ENCODE results near the gene GPR32. TPM values are rescaled to one million over a fixed set of nuclear protein-coding genes. Genes with fewer than 3 reads are reported as not detected.

The GPR32 gene
- total and polyA plus RNA-seq, 2 donors from 2014 or later: not detected

- TF ChIP-seq CTCF (IDR thresholded peaks at IDR 0.05; ENCODE audit: borderline replicate concordance, extremely low read depth, insufficient read depth): no peak
- Histone ChIP-seq H3K27ac (ENCODE audit: low read depth in 2 of 2, low read length in 2 of 2) (no peak overlapping the region), H3K9me3 (ENCODE audit: control insufficient read depth in 2 of 3, insufficient read depth in 1 of 3, low read length in 3 of 3) (no peaks in the 10 kb centered on the region), H3K4me1 (ENCODE audit: control insufficient read depth in 2 of 3, insufficient read depth in 2 of 3, low read depth in 1 of 3, low read length in 3 of 3) (peaks cover 0 to 3% (median 2%) of the 10 kb centered on the region in 3 donors), H3K36me3 (ENCODE audit: control insufficient read depth in 2 of 3, insufficient read depth in 3 of 3, low read length in 3 of 3) (peaks cover 2 to 10% (median 6%) of the 10 kb centered on the region in 3 donors), H3K27me3 (ENCODE audit: control insufficient read depth, insufficient read depth, low read length) (no peaks in the 10 kb centered on the region), H3K4me3 (ENCODE audit: low read length in 3 of 3) (no peak overlapping the region), H3K9ac (ENCODE audit: low read length in 3 of 3) (no peak overlapping the region)
- DNase-seq (no peak), FAIRE-seq (no peak)
- intact Hi-C loops (cut with DNase I): no loop called here
Observed at GRCh38 chr19:50797781-50798658, 27.8 kb downstream of the GPR32 start.

DNA sequence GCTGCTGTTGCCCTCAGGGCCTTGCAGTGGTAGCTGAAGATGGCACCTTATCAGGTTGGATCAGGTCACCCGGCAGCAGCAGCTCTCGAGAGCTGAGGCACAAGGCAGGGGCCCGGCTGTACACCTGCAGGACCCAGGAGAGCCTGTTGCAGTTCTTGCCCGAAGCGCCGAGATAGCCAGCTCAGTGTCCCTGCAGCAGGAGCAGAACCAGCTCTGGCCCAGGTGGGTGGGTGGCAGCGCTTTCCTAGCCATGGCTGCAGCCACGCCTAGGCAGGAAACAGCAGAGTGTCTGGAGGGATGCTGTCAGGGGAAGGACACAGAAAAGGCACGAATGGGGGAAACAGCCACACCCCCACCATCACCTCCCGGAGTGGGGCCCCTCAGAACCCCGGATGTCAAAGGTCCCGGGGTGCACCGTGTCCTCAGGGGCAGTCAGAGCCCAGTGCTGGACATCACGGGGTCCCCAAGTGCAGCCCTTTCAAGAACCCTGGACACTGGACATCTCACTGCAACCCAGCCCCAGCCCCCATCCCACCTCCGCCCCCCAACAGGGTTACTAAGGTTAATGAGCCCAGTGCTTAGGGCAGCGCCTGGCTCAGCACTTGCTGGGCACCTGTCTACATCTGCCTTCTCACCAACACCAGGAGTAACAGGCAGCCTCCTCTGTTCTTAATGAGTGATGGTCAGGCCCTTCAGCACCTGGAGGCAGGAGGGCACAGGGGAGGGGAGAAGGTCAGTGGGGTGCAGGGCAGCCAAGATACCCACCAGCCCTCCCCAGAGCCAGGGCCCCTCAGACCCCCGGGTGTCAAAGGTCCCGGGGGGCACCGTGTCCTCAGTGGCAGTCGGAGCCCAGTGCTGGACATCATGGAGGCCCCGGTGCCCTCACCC is 28.6 kb downstream of the GPR32 start:
- H3K27ac ChIP-seq (ENCODE audit: low read depth in 2 of 2, low read length in 2 of 2): no peak overlapping the region
- no peak overlapping the region for H3K4me3 ChIP-seq (ENCODE audit: low read length in 3 of 3)
- peaks cover 0 to 11% (median 3%) of the 10 kb centered on the region in 3 donors for H3K4me1 ChIP-seq (ENCODE audit: control insufficient read depth in 2 of 3, insufficient read depth in 2 of 3, low read depth in 1 of 3, low read length in 3 of 3)
- no peak for TF ChIP-seq CTCF (IDR thresholded peaks at IDR 0.05; ENCODE audit: borderline replicate concordance, extremely low read depth, insufficient read depth)
- intact Hi-C loops (cut with DNase I): no loop called here
- H3K36me3 ChIP-seq (ENCODE audit: control insufficient read depth in 2 of 3, insufficient read depth in 3 of 3, low read length in 3 of 3): peaks cover 2 to 10% (median 6%) of the 10 kb centered on the region in 3 donors
- no peaks in the 10 kb centered on the region for H3K9me3 ChIP-seq (ENCODE audit: control insufficient read depth in 2 of 3, insufficient read depth in 1 of 3, low read length in 3 of 3)
- H3K9ac ChIP-seq (ENCODE audit: low read length in 3 of 3): no peak overlapping the region
- FAIRE-seq: no peak
- no peaks in the 10 kb centered on the region for H3K27me3 ChIP-seq (ENCODE audit: control insufficient read depth, insufficient read depth, low read length)
- no peak for DNase-seq

- H3K9me3 ChIP-seq (ENCODE audit: control insufficient read depth in 2 of 3, insufficient read depth in 1 of 3, low read length in 3 of 3): no peaks in the 10 kb centered on the region
- intact Hi-C loops (cut with DNase I): no loop called here
- peaks cover 2 to 10% (median 6%) of the 10 kb centered on the region in 3 donors for H3K36me3 ChIP-seq (ENCODE audit: control insufficient read depth in 2 of 3, insufficient read depth in 3 of 3, low read length in 3 of 3)
- FAIRE-seq: no peak
- H3K9ac ChIP-seq (ENCODE audit: low read length in 3 of 3): no peak overlapping the region
- no peaks in the 10 kb centered on the region for H3K27me3 ChIP-seq (ENCODE audit: control insufficient read depth, insufficient read depth, low read length)
- no peak overlapping the region for H3K27ac ChIP-seq (ENCODE audit: low read depth in 2 of 2, low read length in 2 of 2)
- DNase-seq: no peak
- no peak overlapping the region for H3K4me3 ChIP-seq (ENCODE audit: low read length in 3 of 3)
- no peak for TF ChIP-seq CTCF (IDR thresholded peaks at IDR 0.05; ENCODE audit: borderline replicate concordance, extremely low read depth, insufficient read depth)
- peaks cover 0 to 10% (median 3%) of the 10 kb centered on the region in 3 donors for H3K4me1 ChIP-seq (ENCODE audit: control insufficient read depth in 2 of 3, insufficient read depth in 2 of 3, low read depth in 1 of 3, low read length in 3 of 3)
Observed at GRCh38 chr19:50799547-50799851, 29.2 kb downstream of the GPR32 start.
